ENCODE results near the gene AGO3.

DNA sequence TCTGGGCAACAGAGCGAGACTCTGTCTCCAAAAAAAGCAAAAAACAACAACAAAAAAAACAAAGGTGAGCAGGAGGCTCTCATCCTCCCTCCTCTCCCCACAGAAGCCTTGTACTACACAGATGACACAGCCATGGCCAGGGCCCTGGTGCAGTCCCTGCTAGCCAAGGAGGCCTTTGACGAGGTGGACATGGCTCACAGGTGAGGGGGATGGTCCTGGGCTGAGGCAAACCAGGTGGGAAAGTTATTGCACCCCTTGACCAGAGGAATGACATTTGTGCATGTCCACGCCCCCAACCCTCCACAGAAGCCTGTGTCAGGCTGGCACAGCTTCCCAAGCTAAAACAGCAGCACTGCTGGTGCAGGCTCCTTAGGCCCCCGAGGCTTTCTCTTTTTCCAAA, 160.2 kb downstream of the AGO3 start:
- TF ChIP-seq, protein P1, sequence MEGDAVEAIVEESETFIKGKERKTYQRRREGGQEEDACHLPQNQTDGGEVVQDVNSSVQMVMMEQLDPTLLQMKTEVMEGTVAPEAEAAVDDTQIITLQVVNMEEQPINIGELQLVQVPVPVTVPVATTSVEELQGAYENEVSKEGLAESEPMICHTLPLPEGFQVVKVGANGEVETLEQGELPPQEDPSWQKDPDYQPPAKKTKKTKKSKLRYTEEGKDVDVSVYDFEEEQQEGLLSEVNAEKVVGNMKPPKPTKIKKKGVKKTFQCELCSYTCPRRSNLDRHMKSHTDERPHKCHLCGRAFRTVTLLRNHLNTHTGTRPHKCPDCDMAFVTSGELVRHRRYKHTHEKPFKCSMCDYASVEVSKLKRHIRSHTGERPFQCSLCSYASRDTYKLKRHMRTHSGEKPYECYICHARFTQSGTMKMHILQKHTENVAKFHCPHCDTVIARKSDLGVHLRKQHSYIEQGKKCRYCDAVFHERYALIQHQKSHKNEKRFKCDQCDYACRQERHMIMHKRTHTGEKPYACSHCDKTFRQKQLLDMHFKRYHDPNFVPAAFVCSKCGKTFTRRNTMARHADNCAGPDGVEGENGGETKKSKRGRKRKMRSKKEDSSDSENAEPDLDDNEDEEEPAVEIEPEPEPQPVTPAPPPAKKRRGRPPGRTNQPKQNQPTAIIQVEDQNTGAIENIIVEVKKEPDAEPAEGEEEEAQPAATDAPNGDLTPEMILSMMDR (IDR thresholded peaks at IDR 0.05), result no peak
- TF ChIP-seq POLR2A (IDR thresholded peaks at IDR 0.05; ENCODE audit: low read length) (no peak), PHF8 (IDR thresholded peaks at IDR 0.05; ENCODE audit: borderline replicate concordance, low read depth) (no peak), FOSL2 (IDR thresholded peaks at IDR 0.05) (no peak), FOSL2 (CRISPR knock-in tag; IDR thresholded peaks at IDR 0.05) (no peak), EP300 (IDR thresholded peaks at IDR 0.05) (no peak), MYC (IDR thresholded peaks at IDR 0.05; ENCODE audit: borderline replicate concordance, low read length) (no peak), RFX5 (IDR thresholded peaks at IDR 0.05) (no peak), HDAC2 (IDR thresholded peaks at IDR 0.05) (no peak), CHD4 (IDR thresholded peaks at IDR 0.05; ENCODE audit: borderline replicate concordance) (no peak), RNF2 (IDR thresholded peaks at IDR 0.05; ENCODE audit: borderline replicate concordance, low read depth) (no peak), KDM1A (IDR thresholded peaks at IDR 0.05; ENCODE audit: low read depth) (no peak), JUN (IDR thresholded peaks at IDR 0.05) (no peak), RCOR1 (IDR thresholded peaks at IDR 0.05; ENCODE audit: low read depth, low read length) (no peak)
- TF ChIP-seq, protein P2, sequence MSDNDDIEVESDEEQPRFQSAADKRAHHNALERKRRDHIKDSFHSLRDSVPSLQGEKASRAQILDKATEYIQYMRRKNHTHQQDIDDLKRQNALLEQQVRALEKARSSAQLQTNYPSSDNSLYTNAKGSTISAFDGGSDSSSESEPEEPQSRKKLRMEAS (IDR thresholded peaks at IDR 0.05), result no peak
